ENCODE results near the gene LMO7.

DNA sequence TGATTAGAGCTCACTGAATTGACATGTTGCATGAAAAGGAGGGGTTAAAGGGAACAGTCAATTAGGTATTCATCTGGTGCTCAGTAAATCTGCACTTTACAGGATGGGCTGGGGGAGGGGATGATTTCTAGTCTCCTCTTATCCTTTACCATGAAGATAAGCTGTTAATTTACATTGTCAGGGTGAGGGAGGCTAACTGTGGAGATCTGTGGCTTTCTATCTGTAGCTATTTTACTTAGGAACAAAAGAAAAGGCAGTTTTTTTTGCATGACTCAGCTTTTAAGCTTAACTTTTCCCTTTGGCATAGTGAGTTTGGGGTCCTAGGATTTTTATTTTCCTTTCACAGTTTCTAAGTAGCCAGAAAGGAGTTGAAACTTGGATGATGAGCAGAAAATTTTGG is 253.3 kb downstream of the LMO7 start:
- TF ChIP-seq, protein P1, sequence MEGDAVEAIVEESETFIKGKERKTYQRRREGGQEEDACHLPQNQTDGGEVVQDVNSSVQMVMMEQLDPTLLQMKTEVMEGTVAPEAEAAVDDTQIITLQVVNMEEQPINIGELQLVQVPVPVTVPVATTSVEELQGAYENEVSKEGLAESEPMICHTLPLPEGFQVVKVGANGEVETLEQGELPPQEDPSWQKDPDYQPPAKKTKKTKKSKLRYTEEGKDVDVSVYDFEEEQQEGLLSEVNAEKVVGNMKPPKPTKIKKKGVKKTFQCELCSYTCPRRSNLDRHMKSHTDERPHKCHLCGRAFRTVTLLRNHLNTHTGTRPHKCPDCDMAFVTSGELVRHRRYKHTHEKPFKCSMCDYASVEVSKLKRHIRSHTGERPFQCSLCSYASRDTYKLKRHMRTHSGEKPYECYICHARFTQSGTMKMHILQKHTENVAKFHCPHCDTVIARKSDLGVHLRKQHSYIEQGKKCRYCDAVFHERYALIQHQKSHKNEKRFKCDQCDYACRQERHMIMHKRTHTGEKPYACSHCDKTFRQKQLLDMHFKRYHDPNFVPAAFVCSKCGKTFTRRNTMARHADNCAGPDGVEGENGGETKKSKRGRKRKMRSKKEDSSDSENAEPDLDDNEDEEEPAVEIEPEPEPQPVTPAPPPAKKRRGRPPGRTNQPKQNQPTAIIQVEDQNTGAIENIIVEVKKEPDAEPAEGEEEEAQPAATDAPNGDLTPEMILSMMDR (IDR thresholded peaks at IDR 0.05), result no peak
- TF ChIP-seq POLR2A (IDR thresholded peaks at IDR 0.05), result no peak

All from breast epithelium (tissue), 3 donors.